HG02938 (cell line): ENCODE results near the gene SAYSD1.
"Not testable (repeated sequence)": the region's sequence is repeated elsewhere in the genome, so short reads cannot be mapped to it uniquely, and the experiment has no call there.

ENCODE experiments used
- ATAC-seq: cut with Tn5 transposase; IDR thresholded peaks from one replicate; pipeline ENCODE4 v1.9.1; 2021; ENCODE audit warnings: mild to moderate bottlenecking, moderate library complexity; ENCODE audit not compliant: unreplicated experiment

Gene SAYSD1

GRCh38 chr6:39114704-39115599 is at the start of gene SAYSD1:
Gene SAYSD1, minus strand, starts transcription at chr6:39115186. Its CDS starts 97 bp downstream, at chr6:39115089.
- ATAC-seq, result peak; percentile 90

GRCh38 chr6:39157511-39157910 is 42.5 kb upstream of the SAYSD1 start:
- ATAC-seq, result no peak

GRCh38 chr6:39156801-39157200 is 41.8 kb upstream of the SAYSD1 start:
- ATAC-seq, result no peak

GRCh38 chr6:39154705-39155104 is 39.7 kb upstream of the SAYSD1 start:
- ATAC-seq, result no peak

GRCh38 chr6:39153766-39154397 is 38.9 kb upstream of the SAYSD1 start:
- no peak for ATAC-seq

GRCh38 chr6:39152262-39152661 is 37.3 kb upstream of the SAYSD1 start:
- ATAC-seq, result no peak

GRCh38 chr6:39151211-39151610 is 36.2 kb upstream of the SAYSD1 start:
- no peak for ATAC-seq

- no peak for ATAC-seq
These were observed 29.6 kb upstream of the SAYSD1 start for GRCh38 chr6:39144481-39145173.

- no peak for ATAC-seq
These were observed 28.4 kb upstream of the SAYSD1 start for GRCh38 chr6:39143238-39143930.

GRCh38 chr6:39140556-39141167 is 25.7 kb upstream of the SAYSD1 start:
- ATAC-seq, result no peak

GRCh38 chr6:39137245-39137644 is 22.3 kb upstream of the SAYSD1 start:
- no peak for ATAC-seq

GRCh38 chr6:39136207-39136606 is 21.2 kb upstream of the SAYSD1 start:
- not testable (repeated sequence) for ATAC-seq

GRCh38 chr6:39134761-39135160 is 19.8 kb upstream of the SAYSD1 start:
- ATAC-seq, result not testable (repeated sequence)

GRCh38 chr6:39130691-39131090 is 15.7 kb upstream of the SAYSD1 start:
- no peak for ATAC-seq

GRCh38 chr6:39128832-39129231 is 13.8 kb upstream of the SAYSD1 start:
- ATAC-seq, result no peak

- no peak for ATAC-seq
These were observed 13.1 kb upstream of the SAYSD1 start for GRCh38 chr6:39128106-39128505.

GRCh38 chr6:39124114-39124513 is 9.1 kb upstream of the SAYSD1 start:
- ATAC-seq, result no peak

- ATAC-seq, result no peak
These were observed 3.9 kb upstream of the SAYSD1 start for GRCh38 chr6:39118921-39119320.

- peak; percentile 13 for ATAC-seq
These were observed 640 bp downstream of the SAYSD1 start for GRCh38 chr6:39114388-39114703.

GRCh38 chr6:39113788-39114187 is 1.2 kb downstream of the SAYSD1 start:
- ATAC-seq, result no peak

- no peak for ATAC-seq
These were observed 3.7 kb downstream of the SAYSD1 start for GRCh38 chr6:39111280-39111679.
